Stomach (tissue), 9 donors: ENCODE data around the gene PCDHGA3. TPM values are rescaled to one million over a fixed set of nuclear protein-coding genes. Genes with fewer than 3 reads are reported as not detected.
"Not testable (repeated sequence)": the region's sequence is repeated elsewhere in the genome, so short reads cannot be mapped to it uniquely, and the experiment has no call there.

ENCODE experiments used
- DNase-seq, 2 donors: peaks; one replicate each; pipeline versions ENCODE4 v3.0.0 to v3.0.0-alpha.2; 2013 to 2019
- H3K27ac ChIP-seq, 5 donors: fragments of 200-600 bp in 4 of 5; sonication (generic) in 4 of 5; one replicate each; pipeline ENCODE4 v1.5.1; 2013 to 2019; ENCODE audit warnings: mild to moderate bottlenecking in 1 of 5, moderate library complexity in 1 of 5
- H3K27me3 ChIP-seq, 3 donors: fragments of 200-600 bp; sonication (generic); one replicate each; pipeline ENCODE4 v1.5.1; 2017 to 2019; ENCODE audit warnings: mixed run types in 1 of 3
- H3K36me3 ChIP-seq, 4 donors: fragments of 200-600 bp; sonication (generic); 1 replicate in 3 of 4; 2 replicates in 1 of 4; pipeline ENCODE4 v1.5.1; 2016 to 2019
- H3K4me1 ChIP-seq, 4 donors: fragments of 200-600 bp; sonication (generic); one replicate each; pipeline ENCODE4 v1.5.1; 2016 to 2019
- H3K4me3 ChIP-seq, 4 donors: fragments of 200-600 bp; sonication (generic) in 3 of 4; one replicate each; pipeline ENCODE4 v1.5.1; 2016 to 2019; ENCODE audit warnings: mild to moderate bottlenecking in 1 of 4
- H3K9me3 ChIP-seq, 4 donors: fragments of 200-600 bp; sonication (generic); one replicate each; pipeline ENCODE4 v1.5.1; 2016 to 2019
- CTCF ChIP-seq, 7 experiments: fragments of 450-650 bp in 4 of 7; fragments of 200-600 bp in 3 of 7; sonication (generic) in 3 of 7; IDR thresholded peaks; one replicate each; pipeline ENCODE4 v1.5.1; 2016 to 2019; ENCODE audit warnings: antibody characterized with exemption in 7 of 7, control low read depth in 2 of 7, mild to moderate bottlenecking in 1 of 7
- EP300 ChIP-seq: sonication (generic); formaldehyde crosslinking; IDR thresholded peaks from one replicate; pipeline ENCODE4 v1.6.1; 2017; ENCODE audit warnings: antibody characterized with exemption
- POLR2A ChIP-seq, 4 donors: fragments of 450-650 bp; IDR thresholded peaks; one replicate each; pipeline ENCODE4 v1.6.1; 2016; ENCODE audit warnings: antibody characterized with exemption in 4 of 4, control low read depth in 2 of 4, mild to moderate bottlenecking in 1 of 4, moderate library complexity in 1 of 4
- POLR2AphosphoS5 ChIP-seq, 3 donors: sonication (generic); formaldehyde crosslinking; IDR thresholded peaks; one replicate each; pipeline ENCODE4 v1.6.1; 2016; ENCODE audit warnings: antibody characterized with exemption in 3 of 3
- WGBS, 5 donors: extraction: QIAGEN DNeasy Blood & Tissue Kit in 3 of 5; methylation state at CpG; one replicate each; pipeline versions ENCODE4 v1.1.5 to v1.1.7; 2013 to 2018; 5-methylcytosine and 5-hydroxymethylcytosine counted together
- intact Hi-C: fragments of 100-400 bp; cut with DNase I; formaldehyde crosslinking; loops from one replicate; pipeline ENCODE4 v1.15.1; 2023; ENCODE audit warnings: low total_unique reads
- polyA plus RNA-seq, 3 donors: library from polyadenylated mRNA; stranded (reverse); fragments of 200-250 nt; gene quantifications; one replicate each; pipeline ENCODE4 v1.2.3, GENCODE V29; 2013
- total RNA-seq, 5 donors: library from RNA; depleted of rRNA; stranded (reverse); fragments of >200 nt; gene quantifications; one replicate each; pipeline versions ENCODE4 v1.1.0 to v1.2.3, GENCODE V29; 2014 to 2016
- donor health status: healthy with polysubstance abuse.
- donor health status: Bipolar disorder and iron deficiency.
- donor health status: healthy.

PCDHGA3 gene
- total and polyA plus RNA-seq, 8 donors: 0.08 to 6.7 (median 1.1) TPM; not detected in 3

- peaks cover 0 to 66% (median 5%) of the 10 kb centered on the region in 3 donors for H3K27me3 ChIP-seq
- H3K36me3 ChIP-seq: no peaks in the 10 kb centered on the region
- no peak for DNase-seq
- no peaks in the 10 kb centered on the region for H3K4me1 ChIP-seq
- WGBS, 5 donors: 33 to 55% (median 36%) methylated on average over 14 to 21 of the region's 21 CpGs
- TF ChIP-seq POLR2AphosphoS5 (IDR thresholded peaks at IDR 0.05): no peak
- no peak for TF ChIP-seq EP300
- TF ChIP-seq POLR2A (IDR thresholded peaks at IDR 0.05): no peak
- no peak for TF ChIP-seq CTCF (IDR thresholded peaks at IDR 0.05)
- intact Hi-C loops: no loop called here
- peaks cover 35 to 95% (median 85%) of the 10 kb centered on the region in 4 donors for H3K9me3 ChIP-seq
- H3K27ac ChIP-seq: no peak overlapping the region
- peak overlapping the region in 1 of 4 donors; percentile 8 for H3K4me3 ChIP-seq
Measured at GRCh38 chr5:141383345-141383744, 39.7 kb downstream of the PCDHGA3 start.

GRCh38 chr5:141384471-141385267, 41.0 kb downstream of the PCDHGA3 start:
- Histone ChIP-seq H3K27ac (no peak overlapping the region), H3K27me3 (peaks cover 0 to 78% (median 7%) of the 10 kb centered on the region in 3 donors), H3K9me3 (peaks cover 48 to 97% (median 90%) of the 10 kb centered on the region in 4 donors), H3K36me3 (peaks cover 0 to 5% (median 0%) of the 10 kb centered on the region in 4 donors), H3K4me1 (no peaks in the 10 kb centered on the region), H3K4me3 (no peak overlapping the region)
- DNase-seq: no peak
- intact Hi-C loops: no loop called here
- 41 to 61% (median 45%) methylated on average over 32 to 43 of the region's 43 CpGs for WGBS, 5 donors
- TF ChIP-seq EP300: no peak
- TF ChIP-seq POLR2AphosphoS5 (IDR thresholded peaks at IDR 0.05): no peak
- TF ChIP-seq CTCF (IDR thresholded peaks at IDR 0.05): no peak
- no peak for TF ChIP-seq POLR2A (IDR thresholded peaks at IDR 0.05)

GRCh38 chr5:141387557-141388311, 44.1 kb downstream of the PCDHGA3 start, which contains the start of gene PCDHGB4:
Gene PCDHGB4 (plus strand): TSS chr5:141387698. CDS start chr5:141387885, 187 bp downstream.
- Histone ChIP-seq H3K9me3 (peaks cover 56 to 98% (median 92%) of the 10 kb centered on the region in 4 donors), H3K36me3 (peaks cover 0 to 10% (median 0%) of the 10 kb centered on the region in 4 donors), H3K27me3 (peaks cover 0 to 78% (median 10%) of the 10 kb centered on the region in 3 donors), H3K4me3 (peak within 1 kb of the TSS in 2 of 4 donors; percentile 5 to 16)
- 13 to 20% (median 16%) methylated on average over 18 to 23 of the region's 40 CpGs for WGBS, 5 donors
- DNase-seq: peak in 1 of 2 donors; percentile 50
- H3K4me1 ChIP-seq, intact Hi-C loops, H3K27ac ChIP-seq: not testable (repeated sequence)
- TF ChIP-seq CTCF (IDR thresholded peaks at IDR 0.05): peak in 1 of 7 experiments; percentile 13

- peaks cover 0 to 16% (median 0%) of the 10 kb centered on the region in 4 donors for H3K36me3 ChIP-seq
- no peak for TF ChIP-seq EP300
- TF ChIP-seq POLR2A (IDR thresholded peaks at IDR 0.05): no peak
- no peak for TF ChIP-seq CTCF (IDR thresholded peaks at IDR 0.05)
- no peak for TF ChIP-seq POLR2AphosphoS5 (IDR thresholded peaks at IDR 0.05)
- peaks cover 59 to 98% (median 92%) of the 10 kb centered on the region in 4 donors for H3K9me3 ChIP-seq
- no peak for DNase-seq
- intact Hi-C loops: no loop called here
- WGBS, 5 donors: 42 to 55% (median 43%) methylated on average over 10 of the region's 10 CpGs
- no peaks in the 10 kb centered on the region for H3K4me1 ChIP-seq
- no peak overlapping the region for H3K4me3 ChIP-seq
- no peak overlapping the region for H3K27ac ChIP-seq
- peaks cover 0 to 78% (median 10%) of the 10 kb centered on the region in 3 donors for H3K27me3 ChIP-seq
Measured at GRCh38 chr5:141388661-141389060, 45.0 kb downstream of the PCDHGA3 start.
